BJ (cell line): ENCODE results near the gene TBCB. TPM values are rescaled to one million over a fixed set of nuclear protein-coding genes. Genes with fewer than 3 reads are reported as not detected.

Experiments used
- CTCF ChIA-PET: fragments of 350-600 bp; formaldehyde crosslinking; extraction: SDS; loops from one replicate; lab custom pipeline; 2021; ENCODE audit warnings: antibody characterized with exemption, inconsistent platforms; lab: Yijun Ruan, JAX
- POLR2A ChIA-PET: fragments of 300-600 bp; sonication (Branson Sonifier 250); formaldehyde crosslinking; extraction: SDS; loops from one replicate; lab custom pipeline; 2021; ENCODE audit warnings: antibody characterized with exemption; lab: Charles Lee
- DNase-seq: peaks from one replicate; pipeline ENCODE4 v3.0.0-alpha.2; 2011; ENCODE audit warnings: low read depth
- H3K27me3 ChIP-seq: 2 replicates; pipeline ENCODE4 v1.6.0; 2011; ENCODE audit warnings: low read length; ENCODE audit not compliant: control insufficient read depth, insufficient read depth
- H3K36me3 ChIP-seq: 2 replicates; pipeline ENCODE4 v1.5.1; 2011; ENCODE audit warnings: low read length; ENCODE audit not compliant: control insufficient read depth, insufficient read depth
- H3K4me3 ChIP-seq: 2 replicates; pipeline ENCODE4 v1.5.1; 2011; ENCODE audit warnings: low read depth, mild to moderate bottlenecking, control low read depth, low read length
- polyA plus RNA-seq: library from polyadenylated mRNA; depleted of rRNA; stranded (reverse); fragments of >200 nt; gene quantifications from 2 replicates; pipeline ENCODE4 v1.2.3, GENCODE V29; 2011
- TF ChIP-seq, protein P1 (sequence below): IDR thresholded peaks from 2 replicates; pipeline ENCODE4 v1.5.1; 2011; ENCODE audit warnings: low read depth, mild to moderate bottlenecking, control low read depth, inconsistent platforms, low read length, moderate library complexity; ENCODE audit not compliant: insufficient read depth

The TBCB gene
- polyA plus RNA-seq, 1 experiment = 251 TPM

DNA sequence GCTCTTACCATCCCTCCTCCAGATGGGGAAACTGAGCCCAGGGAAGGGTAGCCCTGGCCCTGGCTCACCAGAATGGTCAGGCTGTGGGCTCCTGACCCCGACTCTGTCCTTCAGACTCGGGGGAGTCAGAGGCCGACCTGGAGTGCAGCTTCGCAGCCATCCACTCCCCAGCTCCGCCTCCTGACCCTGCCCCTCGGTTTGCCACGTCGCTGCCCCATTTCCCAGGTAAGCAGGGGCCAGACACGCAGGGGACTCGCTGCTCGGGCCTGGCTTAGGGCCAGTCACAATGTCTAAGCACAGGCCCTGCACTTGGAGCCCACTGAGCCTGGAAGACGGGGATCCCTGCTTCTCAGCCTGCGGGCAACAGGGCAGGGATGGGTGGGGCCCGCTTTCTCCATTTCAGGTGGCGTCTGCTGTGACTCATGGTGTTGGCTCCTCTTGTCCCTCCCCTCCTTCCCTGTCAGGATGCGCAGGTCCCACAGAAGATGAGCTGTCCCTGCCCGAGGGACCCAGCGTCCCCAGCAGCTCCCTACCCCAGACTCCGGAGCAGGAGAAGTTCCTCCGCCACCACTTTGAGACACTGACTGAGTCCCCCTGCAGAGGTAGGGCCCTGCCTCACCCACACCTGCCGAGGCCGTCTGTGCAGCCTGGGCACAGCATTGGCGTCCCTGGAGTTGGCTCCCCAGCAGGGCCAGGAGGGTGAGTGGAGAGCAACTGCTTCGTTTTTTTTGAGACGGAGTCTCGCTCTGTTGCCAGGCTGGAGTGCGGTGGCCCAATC lies 13.5 kb upstream of the TBCB start:
- TF ChIP-seq, protein P1, sequence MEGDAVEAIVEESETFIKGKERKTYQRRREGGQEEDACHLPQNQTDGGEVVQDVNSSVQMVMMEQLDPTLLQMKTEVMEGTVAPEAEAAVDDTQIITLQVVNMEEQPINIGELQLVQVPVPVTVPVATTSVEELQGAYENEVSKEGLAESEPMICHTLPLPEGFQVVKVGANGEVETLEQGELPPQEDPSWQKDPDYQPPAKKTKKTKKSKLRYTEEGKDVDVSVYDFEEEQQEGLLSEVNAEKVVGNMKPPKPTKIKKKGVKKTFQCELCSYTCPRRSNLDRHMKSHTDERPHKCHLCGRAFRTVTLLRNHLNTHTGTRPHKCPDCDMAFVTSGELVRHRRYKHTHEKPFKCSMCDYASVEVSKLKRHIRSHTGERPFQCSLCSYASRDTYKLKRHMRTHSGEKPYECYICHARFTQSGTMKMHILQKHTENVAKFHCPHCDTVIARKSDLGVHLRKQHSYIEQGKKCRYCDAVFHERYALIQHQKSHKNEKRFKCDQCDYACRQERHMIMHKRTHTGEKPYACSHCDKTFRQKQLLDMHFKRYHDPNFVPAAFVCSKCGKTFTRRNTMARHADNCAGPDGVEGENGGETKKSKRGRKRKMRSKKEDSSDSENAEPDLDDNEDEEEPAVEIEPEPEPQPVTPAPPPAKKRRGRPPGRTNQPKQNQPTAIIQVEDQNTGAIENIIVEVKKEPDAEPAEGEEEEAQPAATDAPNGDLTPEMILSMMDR = no peak
- no peaks in the 10 kb centered on the region for H3K27me3 ChIP-seq
- DNase-seq = no peak
- no peak overlapping the region for H3K4me3 ChIP-seq
- CTCF ChIA-PET = interaction anchor here (1.2 kb wide), 1 partner anchor 41 kb away, joined by 3 read pairs; no protein-coding TSS in a partner anchor
- POLR2A ChIA-PET = no interaction called here
- H3K36me3 ChIP-seq = peaks cover 5% of the 10 kb centered on the region

DNA sequence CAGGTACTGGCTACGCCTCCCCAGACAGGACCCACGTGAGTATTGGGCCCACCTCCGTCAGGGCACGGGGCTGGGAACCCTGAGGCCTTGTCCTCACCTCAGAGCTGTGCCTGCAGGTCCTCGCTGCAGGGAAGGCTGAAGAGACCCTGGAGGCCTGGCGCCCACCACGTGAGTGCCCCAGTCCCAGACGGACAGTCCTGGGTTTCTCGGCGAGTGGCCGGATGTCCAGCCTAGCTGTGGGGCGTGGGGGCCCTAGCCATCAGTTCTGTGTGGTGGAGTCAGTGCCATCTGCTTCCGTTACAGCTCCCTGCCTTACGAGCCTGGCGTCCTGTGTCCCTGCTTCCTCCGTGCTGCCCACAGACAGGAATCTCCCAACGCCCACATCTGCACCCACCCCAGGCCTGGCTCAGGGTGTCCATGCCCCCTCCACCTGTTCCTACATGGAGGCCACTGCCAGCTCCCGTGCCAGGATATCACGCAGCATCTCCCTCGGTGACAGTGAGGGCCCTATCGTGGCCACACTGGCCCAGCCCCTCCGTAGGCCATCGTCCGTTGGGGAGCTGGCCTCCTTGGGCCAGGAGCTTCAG lies 12.1 kb upstream of the TBCB start:
- Histone ChIP-seq H3K36me3 (peaks cover 5% of the 10 kb centered on the region), H3K4me3 (no peak overlapping the region), H3K27me3 (no peaks in the 10 kb centered on the region)
- TF ChIP-seq, protein P1 = no peak
- CTCF ChIA-PET = interaction anchor here (1.5 kb wide), 1 partner anchor 8 kb away, joined by 3 read pairs; no protein-coding TSS in a partner anchor
- no peak for DNase-seq
- POLR2A ChIA-PET = no interaction called here

DNA sequence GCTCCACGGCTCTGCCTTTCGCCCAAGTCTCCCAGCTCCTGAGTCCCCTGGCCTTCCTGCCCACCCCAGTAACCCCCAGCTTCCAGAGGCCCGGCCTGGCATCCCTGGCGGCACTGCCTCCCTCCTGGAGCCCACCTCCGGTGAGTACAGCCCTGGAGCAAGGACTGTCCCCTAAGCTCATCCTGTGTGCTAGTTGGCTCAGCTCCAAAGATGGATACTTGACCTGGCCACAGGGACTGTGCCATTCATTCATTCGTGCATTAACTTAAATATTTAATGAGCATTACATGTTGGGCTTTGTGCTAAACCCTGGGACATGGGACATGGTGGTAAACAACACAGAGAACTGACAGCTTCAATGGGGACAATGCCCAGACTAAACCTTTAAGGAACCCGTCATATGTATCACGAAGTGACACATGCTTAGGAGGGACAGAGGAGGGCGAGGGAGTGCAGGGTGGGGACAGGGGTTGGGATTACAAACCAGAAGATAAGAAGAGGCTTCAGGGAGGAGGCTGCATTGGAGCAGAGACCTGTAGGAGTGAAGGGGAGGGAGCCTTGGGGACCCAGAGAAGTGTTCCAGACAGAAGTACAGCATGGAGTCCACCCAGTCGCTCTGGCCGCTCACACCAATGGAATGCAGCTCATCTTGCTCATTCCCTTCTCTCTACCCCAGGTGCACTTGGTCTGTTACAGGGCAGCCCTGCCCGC lies 11.3 kb upstream of the TBCB start:
- no peaks in the 10 kb centered on the region for H3K27me3 ChIP-seq
- peaks cover 5% of the 10 kb centered on the region for H3K36me3 ChIP-seq
- CTCF ChIA-PET = interaction anchor here (0.6 to 1.5 kb wide), 2 partner anchors 9 to 70 kb away, joined by 3 read pairs; no protein-coding TSS in a partner anchor
- POLR2A ChIA-PET = no interaction called here
- no peak for DNase-seq
- H3K4me3 ChIP-seq = no peak overlapping the region
- TF ChIP-seq, protein P1 = no peak

DNA sequence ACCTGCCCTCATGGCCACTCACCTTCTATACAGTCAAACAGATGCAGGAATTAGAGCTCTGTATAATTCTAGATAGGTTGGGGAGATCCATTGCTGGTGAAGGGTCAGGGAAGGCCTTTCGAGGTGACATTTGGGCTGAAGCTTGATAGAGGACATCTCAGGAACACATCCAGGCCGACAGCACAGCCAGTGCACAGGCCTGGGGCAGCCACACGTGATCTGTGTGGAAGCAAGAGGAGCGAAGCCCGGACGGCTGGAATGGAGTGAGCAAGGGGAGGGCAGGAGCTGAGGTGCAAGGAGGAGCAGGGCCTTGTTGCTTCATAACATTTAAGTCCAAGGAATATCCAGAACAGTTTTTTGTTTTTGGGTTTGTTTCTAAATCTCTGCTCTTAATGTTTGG lies 8.8 kb upstream of the TBCB start:
- Histone ChIP-seq H3K4me3 (no peak overlapping the region), H3K36me3 (peaks cover 8% of the 10 kb centered on the region), H3K27me3 (no peaks in the 10 kb centered on the region)
- DNase-seq = no peak
- TF ChIP-seq, protein P1 = no peak
- CTCF ChIA-PET = interaction anchor here (0.7 kb wide), 1 partner anchor 107 kb away, joined by 3 read pairs; no protein-coding TSS in a partner anchor
- POLR2A ChIA-PET = no interaction called here

DNA sequence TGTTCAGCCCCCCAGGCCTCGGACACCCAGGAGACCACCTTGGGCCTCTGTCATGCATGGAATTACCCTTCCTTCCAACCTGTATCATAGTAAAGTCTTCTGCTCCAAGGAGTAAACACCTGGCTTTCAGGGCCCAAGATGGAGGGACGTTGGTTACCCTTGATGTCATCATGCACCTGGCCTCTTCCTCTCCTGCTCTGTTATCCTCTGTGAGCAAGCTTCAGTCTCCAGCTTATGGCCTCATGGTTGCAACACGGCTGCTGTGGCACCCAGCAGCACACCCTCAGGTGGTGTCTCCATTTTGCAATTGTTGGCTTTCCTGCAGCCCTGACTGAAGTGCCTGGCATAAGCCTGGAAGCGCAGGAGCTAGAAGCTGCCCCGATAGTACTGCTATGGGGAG lies 8.3 kb upstream of the TBCB start:
- ChIA-PET CTCF (interaction anchor here (0.7 kb wide), 1 partner anchor 107 kb away, joined by 3 read pairs; no protein-coding TSS in a partner anchor), POLR2A (no interaction called here)
- H3K27me3 ChIP-seq = no peaks in the 10 kb centered on the region
- H3K4me3 ChIP-seq = no peak overlapping the region
- TF ChIP-seq, protein P1 = no peak
- H3K36me3 ChIP-seq = peaks cover 8% of the 10 kb centered on the region
- no peak for DNase-seq
